ES-I3 (cell line): Measurements from ENCODE around the gene ZNF518B.
"Not testable (repeated sequence)": the region's sequence is repeated elsewhere in the genome, so short reads cannot be mapped to it uniquely, and the experiment has no call there.

Experiments
- H3K36me3 ChIP-seq: 2 replicates; pipeline ENCODE4 v1.6.1; 2013; ENCODE audit warnings: mild to moderate bottlenecking, low read length, control low read depth, moderate library complexity; ENCODE audit not compliant: insufficient read depth
- H3K4me1 ChIP-seq: 2 replicates; pipeline ENCODE4 v1.6.1; 2013; ENCODE audit warnings: mild to moderate bottlenecking, control low read depth, low read length; ENCODE audit not compliant: insufficient read depth
- H3K9ac ChIP-seq: 2 replicates; pipeline ENCODE4 v1.6.1; 2013; ENCODE audit warnings: low read depth, mild to moderate bottlenecking, low read length, moderate library complexity
- H3K9me3 ChIP-seq: 2 replicates; pipeline ENCODE4 v1.6.1; 2013; ENCODE audit warnings: mild to moderate bottlenecking, low read length, moderate library complexity; ENCODE audit not compliant: control insufficient read depth, insufficient read depth

The ZNF518B gene

DNA sequence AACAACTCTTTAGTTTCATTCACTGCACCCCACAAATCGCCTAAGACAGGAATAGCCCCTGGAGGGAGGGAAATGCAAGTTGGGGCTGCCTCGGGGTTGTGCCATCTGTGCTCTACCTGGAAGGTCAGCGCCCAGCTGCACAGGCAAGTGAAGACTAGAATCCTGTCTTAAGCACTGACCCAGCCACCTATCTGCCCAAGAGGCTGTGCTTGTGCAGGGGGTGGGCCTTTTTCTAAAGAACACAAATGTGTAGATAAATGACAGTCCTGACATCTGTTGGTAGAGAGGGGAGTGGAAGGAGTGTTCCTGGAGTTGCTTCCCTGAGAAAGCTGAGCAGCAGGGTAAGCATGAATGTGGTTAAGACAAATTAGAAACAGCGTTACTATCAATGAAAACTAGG, 15.7 kb downstream of the ZNF518B start:
- no peak overlapping the region for H3K9ac ChIP-seq
- peaks cover 8% of the 10 kb centered on the region for H3K36me3 ChIP-seq
- 0 out of 2 replicates have a peak, but pooled peaks cover 4% of the 10 kb centered on the region for H3K4me1 ChIP-seq
- H3K9me3 ChIP-seq, result no peaks in the 10 kb centered on the region; the same call in 1 of the 2 replicates

DNA sequence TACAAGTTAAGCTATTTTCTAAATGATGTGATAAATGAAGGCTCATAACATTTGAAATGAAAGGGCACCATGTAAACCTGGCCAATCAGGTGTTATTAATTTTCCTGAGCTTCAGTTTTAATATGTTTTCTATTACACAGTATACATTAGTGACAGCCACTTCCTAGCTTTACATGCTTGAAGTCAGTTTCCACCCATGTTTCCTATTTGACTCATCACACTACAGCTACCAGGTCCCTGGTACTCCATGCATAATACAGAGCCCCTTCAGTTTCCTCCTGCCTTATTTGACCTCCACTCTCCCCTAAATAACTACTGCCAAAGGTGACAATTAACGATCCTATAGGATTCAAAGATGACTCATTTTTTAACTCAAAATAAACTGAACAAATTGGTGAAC, 18.3 kb downstream of the ZNF518B start:
- H3K9ac ChIP-seq, result no peak overlapping the region
- H3K9me3 ChIP-seq, result no peaks in the 10 kb centered on the region; the same call in 1 of the 2 replicates
- peaks cover under 1% of the 10 kb centered on the region; the same call in 1 of the 2 replicates for H3K36me3 ChIP-seq
- H3K4me1 ChIP-seq, result 0 out of 2 replicates have a peak, but pooled peaks cover 4% of the 10 kb centered on the region

GRCh38 chr4:10437735-10438134, 19.5 kb downstream of the ZNF518B start:
- Histone ChIP-seq H3K9me3 (no peaks in the 10 kb centered on the region), H3K4me1 (0 out of 2 replicates have a peak, but pooled peaks cover 4% of the 10 kb centered on the region), H3K9ac (no peak overlapping the region), H3K36me3 (no peaks in the 10 kb centered on the region)

GRCh38 chr4:10427680-10428079, 29.5 kb downstream of the ZNF518B start:
- H3K36me3 ChIP-seq, H3K4me1 ChIP-seq, H3K9me3 ChIP-seq, H3K9ac ChIP-seq: not testable (repeated sequence)

DNA sequence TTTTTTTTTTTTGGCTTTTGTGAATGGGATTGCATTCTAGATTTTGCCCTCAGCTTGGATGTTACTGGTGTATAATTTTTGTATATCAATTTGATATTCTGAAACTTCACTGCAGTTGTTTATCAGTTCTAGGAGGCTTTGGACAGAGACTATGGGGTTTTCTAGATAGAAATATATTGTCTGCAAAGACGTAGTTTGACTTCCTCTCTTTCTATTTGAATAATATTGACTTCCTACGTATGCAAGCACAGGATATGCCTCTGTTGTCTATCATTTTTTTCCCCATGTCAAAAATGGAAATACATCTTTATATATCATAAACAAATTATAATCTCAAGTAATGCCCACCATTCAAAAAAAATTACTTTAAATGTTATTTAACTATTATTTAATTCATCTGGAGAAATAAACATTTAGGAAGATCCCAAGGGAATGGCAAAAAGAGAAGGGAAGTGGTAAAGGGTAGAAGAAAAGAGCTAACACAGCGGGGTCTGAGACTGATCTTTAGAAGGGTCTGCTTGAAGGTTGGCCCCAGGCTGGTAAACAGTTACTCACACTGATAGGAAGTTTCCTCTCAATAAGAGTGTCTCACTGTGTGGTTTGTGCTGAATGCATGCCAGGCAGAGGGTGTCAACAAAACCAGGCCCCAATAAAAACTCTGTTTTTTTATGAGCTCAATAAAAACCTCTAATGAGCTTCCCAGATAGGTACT, 35.7 kb downstream of the ZNF518B start:
- Histone ChIP-seq H3K36me3 (no peaks in the 10 kb centered on the region), H3K9me3 (no peaks in the 10 kb centered on the region; the same call in 1 of the 2 replicates), H3K9ac (no peak overlapping the region), H3K4me1 (no peaks in the 10 kb centered on the region)

- Histone ChIP-seq H3K4me1 (no peaks in the 10 kb centered on the region), H3K36me3 (no peaks in the 10 kb centered on the region), H3K9ac (no peak overlapping the region), H3K9me3 (no peaks in the 10 kb centered on the region; the same call in 1 of the 2 replicates)
These were observed 39.5 kb downstream of the ZNF518B start for GRCh38 chr4:10417740-10418139.

DNA sequence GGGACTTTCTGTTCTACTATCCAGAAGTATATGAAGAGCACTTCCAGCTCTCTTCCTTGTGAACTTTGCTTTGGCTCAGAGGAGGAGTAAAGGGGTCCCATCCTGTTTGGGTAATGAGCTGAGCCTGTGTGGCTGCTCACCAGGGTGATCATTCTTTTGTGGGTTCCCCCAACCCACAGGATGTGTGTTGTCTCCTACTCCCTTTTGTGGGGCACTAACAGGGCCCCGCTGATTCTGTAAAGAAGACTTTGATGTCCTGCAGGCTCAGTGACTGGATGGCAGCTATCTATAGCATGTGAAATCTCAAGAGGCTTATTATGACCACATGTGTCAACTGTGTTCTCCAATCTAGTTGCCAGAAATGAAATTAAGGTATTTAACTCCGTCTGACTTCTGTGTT, 40.8 kb downstream of the ZNF518B start:
- H3K36me3 ChIP-seq, result no peaks in the 10 kb centered on the region
- no peaks in the 10 kb centered on the region for H3K4me1 ChIP-seq
- no peaks in the 10 kb centered on the region; the same call in 1 of the 2 replicates for H3K9me3 ChIP-seq
- H3K9ac ChIP-seq, result no peak overlapping the region

DNA sequence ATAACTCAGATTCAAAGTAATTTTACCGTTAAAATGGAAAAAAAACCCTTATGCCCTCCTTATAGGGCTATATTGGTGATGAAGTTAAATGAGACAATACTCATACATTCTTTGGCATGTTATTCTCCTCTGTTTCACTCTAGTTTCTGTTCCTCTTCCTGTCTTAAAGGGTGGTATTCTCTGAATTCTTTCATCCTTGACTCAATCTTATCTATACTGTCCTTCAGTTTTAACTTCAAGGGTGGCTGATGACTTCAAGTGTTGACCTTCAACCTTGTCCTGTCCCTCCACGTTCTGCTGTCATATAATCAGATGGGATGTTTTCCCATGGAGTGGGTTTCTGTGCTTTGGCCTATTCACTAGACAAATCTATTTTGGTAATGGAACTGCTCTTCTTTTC, 44.0 kb downstream of the ZNF518B start:
- Histone ChIP-seq H3K36me3 (no peaks in the 10 kb centered on the region), H3K9ac (no peak overlapping the region), H3K9me3 (no peaks in the 10 kb centered on the region), H3K4me1 (no peaks in the 10 kb centered on the region)

DNA sequence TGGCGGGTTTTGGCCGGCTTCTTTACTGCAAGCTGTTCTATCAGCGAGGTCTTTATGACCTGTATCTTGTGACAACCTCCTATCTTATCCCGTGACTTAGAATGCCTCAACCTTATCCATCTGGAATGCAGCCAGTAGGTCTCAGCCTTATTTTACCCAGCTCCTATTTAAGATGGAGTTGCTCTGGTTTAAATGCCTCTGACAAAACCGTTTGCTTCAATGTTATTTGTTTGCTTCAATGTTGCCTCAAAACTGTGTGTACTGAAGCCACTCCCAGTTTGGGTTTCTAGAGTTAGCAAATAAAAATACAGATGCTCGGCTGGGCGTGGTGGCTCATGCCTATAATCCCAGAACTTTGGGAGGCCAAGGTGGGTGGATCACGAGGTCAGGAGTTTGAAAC, 51.6 kb downstream of the ZNF518B start:
- Histone ChIP-seq H3K9me3 (no peaks in the 10 kb centered on the region), H3K4me1 (no peaks in the 10 kb centered on the region), H3K36me3 (no peaks in the 10 kb centered on the region), H3K9ac (no peak overlapping the region)

- Histone ChIP-seq H3K9ac (no peak overlapping the region), H3K4me1 (no peaks in the 10 kb centered on the region), H3K36me3 (no peaks in the 10 kb centered on the region), H3K9me3 (no peaks in the 10 kb centered on the region)
These were observed 53.4 kb downstream of the ZNF518B start for GRCh38 chr4:10403633-10404445.

- no peak overlapping the region for H3K9ac ChIP-seq
These were observed 61.1 kb downstream of the ZNF518B start for GRCh38 chr4:10395971-10396580.

More at GRCh38 chr4:10395971-10396580, 61.1 kb downstream of the ZNF518B start:
- H3K36me3 ChIP-seq, result no peaks in the 10 kb centered on the region
- H3K9me3 ChIP-seq, result no peaks in the 10 kb centered on the region
- no peaks in the 10 kb centered on the region for H3K4me1 ChIP-seq
